HUES64 (cell line): ENCODE measurements around the gene DLGAP1.
A peak's percentile ranks its signal among the peaks of the same experiment; 100 is the strongest.
"Not testable (repeated sequence)": the region's sequence is repeated elsewhere in the genome, so short reads cannot be mapped to it uniquely, and the experiment has no call there.

ENCODE experiments used
- H3K27ac ChIP-seq: 2 replicates; pipeline ENCODE4 v1.7.0; 2013; ENCODE audit warnings: low read depth, low read length, inconsistent platforms
- H3K27me3 ChIP-seq: 2 replicates; pipeline ENCODE4 v1.6.1; 2013; ENCODE audit warnings: mild to moderate bottlenecking, low read length; ENCODE audit not compliant: insufficient read depth
- H3K36me3 ChIP-seq: 2 replicates; pipeline ENCODE4 v1.6.1; 2013; ENCODE audit warnings: mild to moderate bottlenecking, low read length; ENCODE audit not compliant: insufficient read depth
- H3K4me1 ChIP-seq: 2 replicates; pipeline ENCODE4 v1.6.1; 2013; ENCODE audit warnings: mild to moderate bottlenecking, low read length, moderate library complexity; ENCODE audit not compliant: insufficient read depth
- H3K4me3 ChIP-seq: 2 replicates; pipeline ENCODE4 v1.5.1; 2013; ENCODE audit warnings: mild to moderate bottlenecking, low read length, moderate library complexity
- H3K9ac ChIP-seq: 2 replicates; pipeline ENCODE4 v1.6.1; 2013; ENCODE audit warnings: mild to moderate bottlenecking, low read depth, low read length
- H3K9me3 ChIP-seq: 2 replicates; pipeline ENCODE4 v1.6.1; 2013; ENCODE audit warnings: low read depth, low read length; ENCODE audit not compliant: insufficient read depth
- WGBS: fragments of 150-250, 120-280 bp; methylation state at CpG from one replicate; pipeline ENCODE4 v1.1.7; 2013; ENCODE audit warnings: missing lambda C conversion rate; 5-methylcytosine and 5-hydroxymethylcytosine counted together

Gene DLGAP1

DNA sequence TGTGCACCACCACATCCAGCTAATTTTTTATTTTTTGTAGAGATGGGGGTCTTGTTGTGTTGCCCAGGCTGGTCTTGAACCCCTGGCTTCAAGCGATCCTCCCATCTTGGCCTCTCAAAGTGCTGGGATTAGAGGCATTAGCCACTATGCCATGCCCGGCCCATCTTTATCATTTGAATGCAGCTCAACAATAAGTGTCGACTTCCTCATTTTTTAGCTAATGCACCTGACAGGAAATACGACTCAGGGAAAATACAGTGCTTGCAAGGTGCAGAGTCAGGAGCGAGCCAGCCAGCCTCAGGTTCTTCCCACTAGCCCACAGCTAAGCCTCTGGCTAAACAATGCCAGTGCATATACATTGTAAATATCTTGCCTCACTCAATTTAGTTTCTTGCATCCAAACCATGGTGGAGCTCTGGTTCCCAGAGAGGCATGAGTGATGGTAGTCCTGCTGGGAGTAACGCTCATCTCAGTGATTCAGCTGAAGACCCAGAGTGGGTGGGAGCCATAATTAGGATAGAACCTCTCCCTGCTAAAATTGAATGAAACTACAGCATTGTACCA lies 870.1 kb downstream of the DLGAP1 start:
- no peaks in the 10 kb centered on the region for H3K9me3 ChIP-seq
- H3K4me3 ChIP-seq: no peak overlapping the region
- 31% methylated on average over 6 of the region's 6 CpGs for WGBS
- peak overlapping the region; percentile 72; the same call in 1 of the 2 replicates for H3K27ac ChIP-seq
- H3K9ac ChIP-seq: no peak overlapping the region
- H3K27me3 ChIP-seq: no peaks in the 10 kb centered on the region
- H3K4me1 ChIP-seq: peaks cover 21% of the 10 kb centered on the region
- no peaks in the 10 kb centered on the region for H3K36me3 ChIP-seq

- 95% methylated on average over 2 of the region's 2 CpGs for WGBS
- H3K27me3 ChIP-seq: no peaks in the 10 kb centered on the region
- peaks cover 21% of the 10 kb centered on the region for H3K4me1 ChIP-seq
- no peak overlapping the region for H3K9ac ChIP-seq
- no peak overlapping the region for H3K4me3 ChIP-seq
- H3K27ac ChIP-seq: peak overlapping the region; percentile 72; the same call in 1 of the 2 replicates
- H3K9me3 ChIP-seq: no peaks in the 10 kb centered on the region
- H3K36me3 ChIP-seq: no peaks in the 10 kb centered on the region
These were observed 870.7 kb downstream of the DLGAP1 start for GRCh38 chr18:3584266-3584861.

GRCh38 chr18:3583873-3584247 lies 871.2 kb downstream of the DLGAP1 start:
- no peaks in the 10 kb centered on the region for H3K9me3 ChIP-seq
- WGBS: 93% methylated on average over 7 of the region's 7 CpGs
- no peak overlapping the region for H3K9ac ChIP-seq
- H3K4me3 ChIP-seq: no peak overlapping the region
- no peaks in the 10 kb centered on the region for H3K36me3 ChIP-seq
- peaks cover 21% of the 10 kb centered on the region for H3K4me1 ChIP-seq
- no peaks in the 10 kb centered on the region for H3K27me3 ChIP-seq
- no peak overlapping the region for H3K27ac ChIP-seq

- WGBS: 94% methylated on average over 7 of the region's 7 CpGs
- H3K4me1 ChIP-seq: peaks cover 21% of the 10 kb centered on the region
- H3K9ac ChIP-seq, H3K27me3 ChIP-seq, H3K27ac ChIP-seq, H3K9me3 ChIP-seq, H3K4me3 ChIP-seq, H3K36me3 ChIP-seq: not testable (repeated sequence)
These were observed 871.8 kb downstream of the DLGAP1 start for GRCh38 chr18:3583106-3583872.

DNA sequence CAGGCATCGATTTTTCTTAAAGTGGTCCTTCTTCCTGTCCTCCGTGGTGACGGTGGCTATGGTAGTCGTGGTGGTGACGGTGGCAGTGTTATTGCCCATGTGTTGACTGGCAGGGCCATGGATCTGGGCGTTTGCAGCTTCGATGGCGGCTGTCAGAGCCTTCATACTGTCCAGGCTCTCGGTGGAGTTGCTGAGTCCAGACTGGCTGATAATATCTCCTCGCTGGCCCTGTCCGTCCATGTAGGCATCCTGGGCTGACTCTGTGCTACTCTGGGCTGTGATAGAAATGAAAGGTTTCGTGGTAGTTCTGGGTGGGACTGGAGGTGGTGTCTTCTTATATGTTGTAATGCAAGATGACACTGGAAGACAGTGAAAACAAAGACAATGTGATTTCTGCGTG lies 873.2 kb downstream of the DLGAP1 start:
- no peak overlapping the region for H3K4me3 ChIP-seq
- no peaks in the 10 kb centered on the region for H3K9me3 ChIP-seq
- no peaks in the 10 kb centered on the region for H3K27me3 ChIP-seq
- no peak overlapping the region for H3K27ac ChIP-seq
- no peaks in the 10 kb centered on the region for H3K36me3 ChIP-seq
- no peak overlapping the region for H3K9ac ChIP-seq
- 93% methylated on average over 13 of the region's 13 CpGs for WGBS
- peaks cover 21% of the 10 kb centered on the region for H3K4me1 ChIP-seq

GRCh38 chr18:3580523-3581025 lies 874.5 kb downstream of the DLGAP1 start:
- H3K36me3 ChIP-seq, H3K9ac ChIP-seq, H3K4me3 ChIP-seq, H3K27ac ChIP-seq, H3K27me3 ChIP-seq, H3K9me3 ChIP-seq: not testable (repeated sequence)
- H3K4me1 ChIP-seq: peaks cover 20% of the 10 kb centered on the region
- 89% methylated on average over 20 of the region's 22 CpGs for WGBS

DNA sequence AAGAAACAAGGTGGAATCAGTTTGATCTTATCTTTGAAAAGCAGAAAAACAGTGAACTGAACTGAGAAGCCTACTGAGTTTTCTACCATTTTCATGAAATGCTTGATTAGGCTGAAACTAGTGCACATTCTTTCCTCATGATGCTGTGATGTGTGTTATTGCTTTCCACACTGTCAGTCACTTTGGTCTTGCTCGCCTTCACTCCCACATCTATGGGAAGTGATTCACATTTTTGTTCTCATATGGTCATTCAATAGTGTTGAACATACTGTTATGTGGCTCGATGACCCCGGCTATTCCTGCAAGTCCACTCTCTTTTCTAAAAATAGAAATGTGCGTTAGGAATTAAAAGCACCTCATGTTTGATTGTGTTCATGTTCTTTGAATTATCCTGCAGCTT lies 875.4 kb downstream of the DLGAP1 start:
- Histone ChIP-seq H3K4me3 (no peak overlapping the region), H3K27me3 (no peaks in the 10 kb centered on the region), H3K36me3 (no peaks in the 10 kb centered on the region), H3K4me1 (peaks cover 12% of the 10 kb centered on the region), H3K9ac (no peak overlapping the region), H3K9me3 (no peaks in the 10 kb centered on the region), H3K27ac (no peak overlapping the region)
- 88% methylated on average over 4 of the region's 4 CpGs for WGBS

DNA sequence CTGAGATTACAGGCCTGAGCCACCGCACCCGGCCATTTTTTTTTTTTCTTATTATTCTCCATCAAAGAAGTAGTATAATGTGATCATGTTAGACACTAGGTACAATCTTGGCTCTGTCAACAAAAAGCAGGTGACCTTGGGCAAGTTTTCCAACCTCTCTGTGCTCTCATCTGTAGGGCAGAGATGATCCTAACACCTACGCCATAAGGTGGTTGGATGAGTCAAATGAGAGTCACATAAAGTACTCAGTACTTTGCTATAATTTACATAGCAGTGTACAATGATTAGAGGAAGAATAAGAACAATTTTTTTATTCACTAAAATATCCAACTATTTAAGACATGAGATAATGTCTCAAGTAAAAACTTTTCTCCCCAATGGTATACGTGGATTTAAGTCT lies 876.5 kb downstream of the DLGAP1 start:
- H3K27ac ChIP-seq: no peak overlapping the region
- no CpG with 5 or more reads among the region's 4 CpGs for WGBS
- H3K36me3 ChIP-seq: no peaks in the 10 kb centered on the region
- H3K9me3 ChIP-seq: no peaks in the 10 kb centered on the region
- H3K27me3 ChIP-seq: no peaks in the 10 kb centered on the region
- H3K4me1 ChIP-seq: peaks cover 5% of the 10 kb centered on the region; the same call in 1 of the 2 replicates
- no peak overlapping the region for H3K4me3 ChIP-seq
- no peak overlapping the region for H3K9ac ChIP-seq

DNA sequence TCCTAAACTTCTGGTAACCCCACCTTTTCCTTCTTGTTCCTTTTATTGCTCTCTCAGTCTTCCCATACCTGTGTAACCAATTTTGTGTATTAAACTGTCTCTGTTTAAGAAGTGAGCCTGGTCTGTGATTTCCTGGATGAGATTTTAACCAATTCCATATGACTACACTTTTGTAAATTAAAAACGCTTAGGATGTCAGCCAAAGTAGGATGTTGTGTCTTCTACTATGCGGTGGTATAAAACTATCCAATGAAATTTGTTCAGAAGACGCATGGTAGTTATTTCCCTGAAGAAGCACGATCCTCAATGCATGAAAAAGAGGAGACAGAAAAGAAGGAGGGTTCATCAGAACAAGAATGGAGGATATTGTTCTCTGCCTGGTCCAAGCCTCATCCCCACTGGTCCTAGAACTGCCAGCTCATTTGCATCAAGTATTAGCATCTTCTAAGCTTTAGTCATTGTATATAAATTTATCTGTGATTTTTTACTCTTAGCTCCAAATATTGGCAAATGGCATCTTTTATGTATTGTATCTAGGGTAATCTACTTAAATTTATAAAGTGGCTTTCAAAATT lies 877.7 kb downstream of the DLGAP1 start:
- Histone ChIP-seq H3K9me3 (no peaks in the 10 kb centered on the region), H3K4me1 (peaks cover 5% of the 10 kb centered on the region; the same call in 1 of the 2 replicates), H3K9ac (no peak overlapping the region), H3K4me3 (no peak overlapping the region), H3K27me3 (no peaks in the 10 kb centered on the region), H3K36me3 (no peaks in the 10 kb centered on the region), H3K27ac (no peak overlapping the region)
- 97% methylated on average over 4 of the region's 4 CpGs for WGBS

GRCh38 chr18:3572761-3573160 lies 882.3 kb downstream of the DLGAP1 start:
- no CpG with 5 or more reads among the region's 1 CpG for WGBS
- no peaks in the 10 kb centered on the region for H3K27me3 ChIP-seq

GRCh38 chr18:3566851-3567250 lies 888.3 kb downstream of the DLGAP1 start:
- H3K4me3 ChIP-seq: no peak overlapping the region
- H3K27me3 ChIP-seq: no peaks in the 10 kb centered on the region
- no peaks in the 10 kb centered on the region for H3K9me3 ChIP-seq
- H3K36me3 ChIP-seq: no peaks in the 10 kb centered on the region
- no peaks in the 10 kb centered on the region for H3K4me1 ChIP-seq
- H3K27ac ChIP-seq: no peak overlapping the region
- no peak overlapping the region for H3K9ac ChIP-seq

More at GRCh38 chr18:3572761-3573160, 882.3 kb downstream of the DLGAP1 start:
- H3K9ac ChIP-seq: no peak overlapping the region
- H3K4me3 ChIP-seq: no peak overlapping the region
- H3K4me1 ChIP-seq: peaks cover 5% of the 10 kb centered on the region; the same call in 1 of the 2 replicates
- H3K9me3 ChIP-seq: no peaks in the 10 kb centered on the region
- H3K36me3 ChIP-seq: no peaks in the 10 kb centered on the region
- H3K27ac ChIP-seq: no peak overlapping the region
